Esophagus squamous epithelium (tissue), 5 donors: ENCODE results near the gene ITPR2. TPM values are rescaled to one million over a fixed set of nuclear protein-coding genes. Genes with fewer than 3 reads are reported as not detected.

Source experiments
- DNase-seq: peaks from one replicate; lab custom pipeline; 2025; lab: John Stamatoyannopoulos, UW
- H3K27ac ChIP-seq, 4 donors: fragments of 200-600 bp; sonication (generic); one replicate each; pipeline ENCODE4 v1.5.1; 2016 to 2019; ENCODE audit warnings: mild to moderate bottlenecking in 1 of 4
- H3K27me3 ChIP-seq, 4 donors: fragments of 200-600 bp; sonication (generic); 1 replicate in 3 of 4; 2 replicates in 1 of 4; pipeline versions ENCODE4 v1.5.1 to v1.6.0; 2017 to 2021; ENCODE audit warnings: antibody characterized with exemption in 1 of 4
- H3K36me3 ChIP-seq, 3 donors: fragments of 200-600 bp; sonication (generic); one replicate each; pipeline ENCODE4 v1.5.1; 2016 to 2019
- H3K4me1 ChIP-seq, 3 donors: fragments of 200-600 bp; sonication (generic); one replicate each; pipeline ENCODE4 v1.5.1; 2017 to 2019
- H3K4me3 ChIP-seq, 4 donors: fragments of 200-600 bp; sonication (generic); 1 replicate in 3 of 4; 2 replicates in 1 of 4; pipeline ENCODE4 v1.5.1; 2016 to 2019; ENCODE audit warnings: mild to moderate bottlenecking in 2 of 4, moderate library complexity in 1 of 4
- H3K9me3 ChIP-seq, 3 donors: fragments of 200-600 bp; sonication (generic); one replicate each; pipeline ENCODE4 v1.5.1; 2016 to 2019
- CTCF ChIP-seq, 6 experiments: fragments of 450-650 bp in 4 of 6; fragments of 200-600 bp in 2 of 6; sonication (generic) in 2 of 6; IDR thresholded peaks; one replicate each; pipeline ENCODE4 v1.5.1; 2016 to 2019; ENCODE audit warnings: antibody characterized with exemption in 6 of 6, mild to moderate bottlenecking in 4 of 6, moderate library complexity in 4 of 6
- POLR2A ChIP-seq, 4 donors: fragments of 450-650 bp; IDR thresholded peaks; one replicate each; pipeline ENCODE4 v1.6.1; 2017; ENCODE audit warnings: antibody characterized with exemption in 4 of 4, mild to moderate bottlenecking in 4 of 4, moderate library complexity in 3 of 4
- WGBS, 2 donors: methylation state at CpG; one replicate each; pipeline ENCODE4 v1.1.5; 2018; 5-methylcytosine and 5-hydroxymethylcytosine counted together
- intact Hi-C: fragments of 100-400 bp; cut with DNase I; formaldehyde crosslinking; loops from one replicate; pipeline ENCODE4 v1.15.0; 2022
- total RNA-seq, 4 donors: library from RNA; depleted of rRNA; stranded (reverse); fragments of >200 nt; gene quantifications; one replicate each; pipeline ENCODE4 v1.1.0, GENCODE V29; 2016
- donor health status: DM: yes; HTN: yes; CAD: no.

Gene ITPR2
- total RNA-seq, 4 donors from 2014 or later: 30.7 to 49.3 (median 37.6) TPM

GRCh38 chr12:26339976-26340375 is 493.0 kb downstream of the ITPR2 start:
- intact Hi-C loops: no loop called here
- TF ChIP-seq POLR2A (IDR thresholded peaks at IDR 0.05) (no peak), CTCF (IDR thresholded peaks at IDR 0.05) (no peak)
- WGBS, 2 donors: 88 to 97% methylated on average over 13 of the region's 13 CpGs
- H3K9me3 ChIP-seq: no peaks in the 10 kb centered on the region
- H3K36me3 ChIP-seq: peaks cover 0 to 33% (median 0%) of the 10 kb centered on the region in 3 donors
- H3K27me3 ChIP-seq: no peaks in the 10 kb centered on the region
- no peak overlapping the region for H3K27ac ChIP-seq
- DNase-seq: no peak
- H3K4me3 ChIP-seq: no peak overlapping the region
- H3K4me1 ChIP-seq: no peaks in the 10 kb centered on the region

GRCh38 chr12:26338586-26339572 is 494.1 kb downstream of the ITPR2 start:
- Histone ChIP-seq H3K36me3 (peaks cover 0 to 33% (median 0%) of the 10 kb centered on the region in 3 donors), H3K4me3 (no peak overlapping the region), H3K27me3 (no peaks in the 10 kb centered on the region), H3K9me3 (no peaks in the 10 kb centered on the region), H3K27ac (no peak overlapping the region), H3K4me1 (no peaks in the 10 kb centered on the region)
- WGBS, 2 donors: 80 to 84% methylated on average over 11 of the region's 11 CpGs
- intact Hi-C loops: no loop called here
- no peak for TF ChIP-seq CTCF (IDR thresholded peaks at IDR 0.05)
- TF ChIP-seq POLR2A (IDR thresholded peaks at IDR 0.05): no peak
- DNase-seq: no peak

GRCh38 chr12:26335651-26336050 is 497.3 kb downstream of the ITPR2 start:
- WGBS, 2 donors: 82 to 87% methylated on average over 6 of the region's 6 CpGs

GRCh38 chr12:26334621-26335124 is 498.3 kb downstream of the ITPR2 start:
- WGBS, 2 donors: 82 to 85% methylated on average over 6 of the region's 6 CpGs
- Histone ChIP-seq H3K36me3 (peaks cover 0 to 17% (median 0%) of the 10 kb centered on the region in 3 donors), H3K27ac (no peak overlapping the region), H3K4me1 (no peaks in the 10 kb centered on the region), H3K4me3 (no peak overlapping the region), H3K27me3 (no peaks in the 10 kb centered on the region), H3K9me3 (no peaks in the 10 kb centered on the region)
- no peak for DNase-seq
- TF ChIP-seq CTCF (IDR thresholded peaks at IDR 0.05) (no peak), POLR2A (IDR thresholded peaks at IDR 0.05) (no peak)
- intact Hi-C loops: no loop called here

More at GRCh38 chr12:26335651-26336050, 497.3 kb downstream of the ITPR2 start:
- H3K27ac ChIP-seq: no peak overlapping the region
- H3K36me3 ChIP-seq: peaks cover 0 to 27% (median 0%) of the 10 kb centered on the region in 3 donors
- no peak overlapping the region for H3K4me3 ChIP-seq
- no peak for DNase-seq
- H3K9me3 ChIP-seq: no peaks in the 10 kb centered on the region
- H3K27me3 ChIP-seq: no peaks in the 10 kb centered on the region
- no peak for TF ChIP-seq POLR2A (IDR thresholded peaks at IDR 0.05)
- no peak for TF ChIP-seq CTCF (IDR thresholded peaks at IDR 0.05)
- no peaks in the 10 kb centered on the region for H3K4me1 ChIP-seq
- intact Hi-C loops: no loop called here

GRCh38 chr12:26331960-26332359 is 501.0 kb downstream of the ITPR2 start:
- Histone ChIP-seq H3K4me3 (no peak overlapping the region), H3K27me3 (no peaks in the 10 kb centered on the region), H3K9me3 (no peaks in the 10 kb centered on the region), H3K27ac (no peak overlapping the region), H3K4me1 (no peaks in the 10 kb centered on the region), H3K36me3 (no peaks in the 10 kb centered on the region)
- 94 to 96% methylated on average over 3 to 4 of the region's 4 CpGs for WGBS, 2 donors
- intact Hi-C loops: no loop called here
- TF ChIP-seq CTCF (IDR thresholded peaks at IDR 0.05) (no peak), POLR2A (IDR thresholded peaks at IDR 0.05) (no peak)
- no peak for DNase-seq
